GM12878 (cell line): ENCODE measurements around the gene TBCD. TPM values are rescaled to one million over a fixed set of nuclear protein-coding genes. Genes with fewer than 3 reads are reported as not detected.
A peak's percentile ranks its signal among the peaks of the same experiment; 100 is the strongest.

Experiments
- ATAC-seq: fragments of 200-7000 bp; cut with Tn5 transposase; 3 replicates; pipeline ENCODE4 v1.9.1; 2020; ENCODE audit warnings: mild to moderate bottlenecking, moderate library complexity
- BruUV-seq: library from RNA; stranded (reverse); fragments of 400-500 nt; replicated peaks from 2 replicates; lab custom pipeline; 2021; lab: Mats Ljungman, UMichigan
- CTCF ChIA-PET: fragments of 300-600 bp; sonication (Branson Sonifier 250); formaldehyde crosslinking; extraction: SDS; loops from one replicate; lab custom pipeline; 2021; ENCODE audit warnings: inconsistent platforms; lab: Yijun Ruan, JAX
- POLR2A ChIA-PET: fragments of 350-600 bp; formaldehyde crosslinking; extraction: SDS; loops from one replicate; lab custom pipeline; 2021; ENCODE audit warnings: inconsistent platforms; lab: Charles Lee
- RAD21 ChIA-PET: fragments of 300-600 bp; sonication (Branson Sonifier 250); formaldehyde crosslinking; loops from one replicate; lab custom pipeline; 2023; ENCODE audit warnings: antibody characterized with exemption; ENCODE audit not compliant: unreplicated experiment; lab: Charles Lee
- SMC1A ChIA-PET: fragments of 300-600 bp; sonication (Branson Sonifier 250); formaldehyde crosslinking; loops from one replicate; lab custom pipeline; 2023; ENCODE audit not compliant: unreplicated experiment, uncharacterized antibody; lab: Charles Lee
- DNase-seq: peaks from one replicate; pipeline ENCODE4 v3.0.0-alpha.2; 2011; ENCODE audit warnings: low read depth, low spot score
- FAIRE-seq: peaks from 3 replicates; lab custom pipeline; 2011; peaks lifted over from hg19 to GRCh38; lab: Jason Lieb, UNC
- H2AFZ ChIP-seq: 2 replicates; pipeline ENCODE4 v1.6.0; 2011; ENCODE audit warnings: low read depth, low read length, control low read depth; ENCODE audit not compliant: control insufficient read depth
- H3K27ac ChIP-seq: 2 replicates; pipeline ENCODE4 v1.5.1; 2011; ENCODE audit warnings: control low read depth; ENCODE audit not compliant: control insufficient read depth, insufficient read depth
- H3K27me3 ChIP-seq, 2 experiments: replicated peaks in 1 of 2; 2 replicates each; pipeline versions ENCODE4 v1.6.0 to v1.6.1; 2011; ENCODE audit warnings: low read length in 1 of 2; ENCODE audit not compliant: control insufficient read depth in 2 of 2, insufficient read depth in 2 of 2
- H3K36me3 ChIP-seq, 2 experiments: 2 replicates each; pipeline ENCODE4 v1.5.1; 2011; ENCODE audit warnings: low read length in 1 of 2; ENCODE audit not compliant: control insufficient read depth in 2 of 2, insufficient read depth in 2 of 2
- H3K4me1 ChIP-seq: 2 replicates; pipeline ENCODE4 v1.6.1; 2011; ENCODE audit warnings: mild to moderate bottlenecking, low read length, moderate library complexity, mixed read lengths; ENCODE audit not compliant: control insufficient read depth, insufficient read depth
- H3K4me2 ChIP-seq: 2 replicates; pipeline ENCODE4 v1.6.0; 2011; ENCODE audit warnings: control low read depth; ENCODE audit not compliant: control insufficient read depth, insufficient read depth
- H3K4me3 ChIP-seq: fragments of 200-600 bp; sonication (generic); 2 replicates; pipeline ENCODE4 v1.5.1; 2016
- H3K79me2 ChIP-seq: 2 replicates; pipeline ENCODE4 v1.6.0; 2011; ENCODE audit warnings: low read length; ENCODE audit not compliant: control insufficient read depth, insufficient read depth
- H3K9ac ChIP-seq: 2 replicates; pipeline ENCODE4 v1.8.0; 2011; ENCODE audit warnings: low read length, control low read depth, mixed read lengths; ENCODE audit not compliant: control insufficient read depth, insufficient read depth
- H3K9me3 ChIP-seq: replicated peaks from 3 replicates; pipeline ENCODE4 v1.5.1; 2011; ENCODE audit warnings: mild to moderate bottlenecking, low read length; ENCODE audit not compliant: control insufficient read depth, insufficient read depth
- H4K20me1 ChIP-seq: 2 replicates; pipeline ENCODE4 v1.6.0; 2011; ENCODE audit not compliant: control insufficient read depth, insufficient read depth
- BCL11A ChIP-seq: IDR thresholded peaks from 2 replicates; pipeline ENCODE4 v1.6.1; 2011; ENCODE audit warnings: low read depth, low read length
- CHD2 ChIP-seq: IDR thresholded peaks from 2 replicates; pipeline ENCODE4 v1.6.1; 2011; ENCODE audit warnings: low read depth, low read length, improper control_type of control experiment, borderline replicate concordance
- EGR1 ChIP-seq, 2 experiments: IDR thresholded peaks; 1 replicate in 1 of 2; 2 replicates in 1 of 2; pipeline ENCODE4 v1.6.1; 2011 to 2012; ENCODE audit warnings: low read depth in 2 of 2, low read length in 2 of 2, borderline replicate concordance in 1 of 2, mild to moderate bottlenecking in 1 of 2, moderate library complexity in 1 of 2
- HDAC2 ChIP-seq: fragments of 200-600 bp; sonication (generic); IDR thresholded peaks from 2 replicates; pipeline ENCODE4 v1.6.1; 2017
- HDGF ChIP-seq: fragments of 450-650 bp; IDR thresholded peaks from 2 replicates; pipeline ENCODE4 v1.6.1; 2016; ENCODE audit warnings: antibody characterized with exemption
- IRF3 ChIP-seq: fragments of 450-650 bp; IDR thresholded peaks from 2 replicates; pipeline ENCODE4 v1.6.1; 2014; ENCODE audit warnings: mild to moderate bottlenecking
- KLF5 ChIP-seq: fragments of 450-650 bp; IDR thresholded peaks from 2 replicates; pipeline ENCODE4 v1.6.1; 2014; ENCODE audit warnings: mild to moderate bottlenecking; ENCODE audit not compliant: partially characterized antibody
- MEF2B ChIP-seq: fragments of 450-650 bp; IDR thresholded peaks from 2 replicates; pipeline ENCODE4 v1.6.1; 2018; ENCODE audit warnings: mild to moderate bottlenecking, moderate library complexity; ENCODE audit not compliant: partially characterized antibody, poor library complexity, severe bottlenecking
- NFXL1 ChIP-seq: fragments of 450-650 bp; IDR thresholded peaks from 2 replicates; pipeline ENCODE4 v1.6.1; 2017; ENCODE audit warnings: antibody characterized with exemption, mild to moderate bottlenecking, borderline replicate concordance
- POLR2A ChIP-seq: IDR thresholded peaks from 2 replicates; pipeline ENCODE4 v1.6.1; 2011; ENCODE audit warnings: low read depth, mild to moderate bottlenecking, low read length
- RFX5 ChIP-seq: IDR thresholded peaks from 2 replicates; pipeline ENCODE4 v1.6.1; 2011; ENCODE audit warnings: low read depth, low read length, improper control_type of control experiment
- TCF12 ChIP-seq: IDR thresholded peaks from 2 replicates; pipeline ENCODE4 v1.6.1; 2011; ENCODE audit warnings: low read depth, mild to moderate bottlenecking, low read length
- ZBTB33 ChIP-seq: fragments of 450-650 bp; IDR thresholded peaks from 2 replicates; pipeline ENCODE4 v1.6.1; 2017; ENCODE audit warnings: mild to moderate bottlenecking
- ZBTB40 ChIP-seq: fragments of 450-650 bp; IDR thresholded peaks from 2 replicates; pipeline ENCODE4 v1.6.1; 2016; ENCODE audit warnings: mild to moderate bottlenecking, moderate library complexity, borderline replicate concordance
- ZNF384 ChIP-seq: IDR thresholded peaks from 2 replicates; pipeline ENCODE4 v1.6.1; 2012; ENCODE audit warnings: low read depth, mild to moderate bottlenecking, low read length, improper control_type of control experiment, borderline replicate concordance
- WGBS: methylation state at CpG from one replicate; pipeline ENCODE4 v1.1.6; 2016; ENCODE audit warnings: low lambda C conversion rate; ENCODE audit not compliant: insufficient replicate concordance, insufficient coverage; ENCODE audit errors: missing lambda C conversion rate; 5-methylcytosine and 5-hydroxymethylcytosine counted together
- in situ Hi-C: fragments of 300-500 bp; cut with MboI; formaldehyde crosslinking; loops from 9 replicates; pipeline ENCODE4 v1.14.3; 2018; ENCODE audit warnings: mixed read lengths
- intact Hi-C: fragments of 100-400 bp; cut with micrococcal nuclease; formaldehyde crosslinking; loops from one replicate; pipeline ENCODE4 v1.14.2; 2022; ENCODE audit not compliant: unreplicated experiment
- polyA plus RNA-seq, 11 experiments: library from polyadenylated mRNA; depleted of rRNA in 4 of 11; unstranded in 6 of 11; stranded (reverse) in 5 of 11; fragments of >200 nt; fragmentation: Nextera tagmentation in 4 of 11; fragmentation: Illumina TruSeq in 1 of 11; extraction: Ambion mirVana in 4 of 11; extraction: Trizol in 1 of 11; gene quantifications; 1 replicate in 1 of 11; 2 replicates in 10 of 11; pipeline versions ENCODE4 v1.2.1 to v1.2.3, GENCODE V29; 2011 to 2016; ENCODE audit warnings: inconsistent platforms in 2 of 11, missing spikeins in 2 of 11, low read depth in 1 of 11
- total RNA-seq, 4 experiments: library from RNA; depleted of rRNA in 3 of 4; stranded (reverse); fragments of >200 nt in 3 of 4; fragmentation: Illumina TruSeq in 1 of 4; extraction: Trizol in 1 of 4; gene quantifications; 2 replicates each; pipeline versions ENCODE4 v1.2.1 to v1.2.3, GENCODE V29; 2013 to 2021

The TBCD gene
- total and polyA plus RNA-seq, 10 of the 15 experiments (the other 5 are each of a cell fraction or from before 2014, with no cell fraction given), result 10.3 to 114 (median 52.4) TPM

- peak overlapping the region; percentile 31; the same call in 1 of the 2 replicates for H3K4me3 ChIP-seq
- peaks cover 0 to 4% of the 10 kb centered on the region in 2 experiments; a peak in 2 of 4 replicates for H3K36me3 ChIP-seq
- POLR2A ChIA-PET, result interaction anchor here (1.0 to 3.3 kb wide), 3 partner anchors 9 to 11 kb away, joined by 3 to 9 read pairs (median 6); no protein-coding TSS in a partner anchor
- H3K4me2 ChIP-seq, result peak overlapping the region; percentile 93
- H4K20me1 ChIP-seq, result no peaks in the 10 kb centered on the region
- ATAC-seq (peak; percentile 84), DNase-seq (peak; percentile 97), FAIRE-seq (peak; percentile 97)
- no peaks in the 10 kb centered on the region for H3K27me3 ChIP-seq
- WGBS, result under 1% methylated on average over 18 of the region's 18 CpGs
- RAD21 ChIA-PET, result interaction anchor here (0.8 to 2.7 kb wide), 10 partner anchors 11 to 357 kb away, joined by 3 to 17 read pairs (median 4); no protein-coding TSS in a partner anchor
- peak overlapping the region; percentile 45 for H2AFZ ChIP-seq
- peaks cover 75% of the 10 kb centered on the region for H3K4me1 ChIP-seq
- peak overlapping the region; percentile 89 for H3K9ac ChIP-seq
- peaks cover 66% of the 10 kb centered on the region for H3K79me2 ChIP-seq
- CTCF ChIA-PET, result interaction anchor here (0.6 to 2.1 kb wide), 12 partner anchors 11 to 342 kb away, joined by 3 to 20 read pairs (median 4); no protein-coding TSS in a partner anchor
- SMC1A ChIA-PET, result interaction anchor here (0.6 to 2.5 kb wide), 13 partner anchors 9 to 336 kb away, joined by 3 to 14 read pairs (median 5); no protein-coding TSS in a partner anchor
- no peaks in the 10 kb centered on the region for H3K9me3 ChIP-seq
- intact Hi-C loops (loop anchor here (2.0 to 10.0 kb wide), 2 partner anchors 51 to 79 kb away; no protein-coding TSS in a partner anchor), in situ Hi-C loops (no loop called here)
- BruUV-seq, result no TSS peak
- H3K27ac ChIP-seq, result peak overlapping the region; percentile 98
- peak; percentile 77 for TF ChIP-seq HDGF
- peak; percentile 96 for TF ChIP-seq TCF12
- peak; percentile 47; the same call in 1 of the 2 replicates for TF ChIP-seq ZBTB40
- TF ChIP-seq NFXL1, result 0 out of 2 replicates have a peak, but pooled peaks have one; percentile 46
- peak; percentile 79 for TF ChIP-seq BCL11A
- TF ChIP-seq ZNF384, result no peak
- 0 out of 2 replicates have a peak, but pooled peaks have one; percentile 40 for TF ChIP-seq CHD2
- TF ChIP-seq IRF3, result no peak
- TF ChIP-seq KLF5, result no peak
- no peak for TF ChIP-seq RFX5
- no peak for TF ChIP-seq HDAC2
- TF ChIP-seq EGR1 (IDR thresholded peaks at IDR 0.05; ENCODE audit: borderline replicate concordance in 1 of 2, low read depth in 2 of 2, low read length in 2 of 2), result 0 out of 3 replicates have a peak, but pooled peaks of 1 of the 2 experiments have one; percentile 18
- no peak for TF ChIP-seq ZBTB33
- peak; percentile 70 for TF ChIP-seq POLR2A
- TF ChIP-seq MEF2B, result peak; percentile 56
Measured at GRCh38 chr17:82863941-82864712, 112.3 kb downstream of the TBCD start.
